HG02763 (cell line): ENCODE measurements around the gene CDKL2.
"Not testable (repeated sequence)": the region's sequence is repeated elsewhere in the genome, so short reads cannot be mapped to it uniquely, and the experiment has no call there.

ENCODE experiments used
- ATAC-seq: cut with Tn5 transposase; IDR thresholded peaks from one replicate; pipeline ENCODE4 v1.9.1; 2021; ENCODE audit warnings: mild to moderate bottlenecking, moderate library complexity; ENCODE audit not compliant: unreplicated experiment

The CDKL2 gene

GRCh38 chr4:75630174-75630936, at the start of gene CDKL2:
Gene CDKL2, minus strand, starts transcription at chr4:75630528. Its CDS starts 4,540 bp downstream, at chr4:75625988.
- peak; percentile 100 for ATAC-seq

- ATAC-seq = no peak
Observed at GRCh38 chr4:75678965-75679364, 48.6 kb upstream of the CDKL2 start.

GRCh38 chr4:75678473-75678872, 48.1 kb upstream of the CDKL2 start:
- no peak for ATAC-seq

GRCh38 chr4:75675004-75675531, 44.7 kb upstream of the CDKL2 start:
- no peak for ATAC-seq

GRCh38 chr4:75673959-75674328, 43.6 kb upstream of the CDKL2 start:
- no peak for ATAC-seq

GRCh38 chr4:75673027-75673958, 43.0 kb upstream of the CDKL2 start, which contains the start of gene G3BP2:
Gene G3BP2, minus strand, starts transcription at chr4:75673411. Its CDS starts 11,386 bp downstream, at chr4:75662025.
- ATAC-seq = peak; percentile 95

- peak; percentile 21 for ATAC-seq
Observed at GRCh38 chr4:75672461-75673026, 42.2 kb upstream of the CDKL2 start.

- no peak for ATAC-seq
Observed at GRCh38 chr4:75671802-75672421, 41.6 kb upstream of the CDKL2 start.

GRCh38 chr4:75668596-75668995, 38.3 kb upstream of the CDKL2 start:
- no peak for ATAC-seq

- ATAC-seq = not testable (repeated sequence)
Observed at GRCh38 chr4:75667636-75668035, 37.3 kb upstream of the CDKL2 start.

- ATAC-seq = no peak
Observed at GRCh38 chr4:75666299-75666698, 36.0 kb upstream of the CDKL2 start.

- ATAC-seq = not testable (repeated sequence)
Observed at GRCh38 chr4:75664604-75665003, 34.3 kb upstream of the CDKL2 start.

- ATAC-seq = no peak
Observed at GRCh38 chr4:75662626-75663025, 32.3 kb upstream of the CDKL2 start.

- ATAC-seq = no peak
Observed at GRCh38 chr4:75660491-75660890, 30.2 kb upstream of the CDKL2 start.

GRCh38 chr4:75659512-75660031, 29.2 kb upstream of the CDKL2 start:
- ATAC-seq = no peak

- no peak for ATAC-seq
Observed at GRCh38 chr4:75658876-75659275, 28.5 kb upstream of the CDKL2 start.

GRCh38 chr4:75655562-75655961, 25.2 kb upstream of the CDKL2 start:
- no peak for ATAC-seq

GRCh38 chr4:75654905-75655304, 24.6 kb upstream of the CDKL2 start:
- no peak for ATAC-seq

- ATAC-seq = no peak
Observed at GRCh38 chr4:75653845-75654503, 23.6 kb upstream of the CDKL2 start.

GRCh38 chr4:75644095-75644494, 13.8 kb upstream of the CDKL2 start:
- ATAC-seq = no peak
